Activated T-helper 1 cell treated with anti-CD3 and anti-CD28 coated beads, Interleukin-2, amount 50 U/mL, for 16 hours (primary cell): ENCODE measurements around the gene VKORC1.

Experiments used
- DNase-seq, 2 donors: peaks; one replicate each; pipeline ENCODE4 v3.0.0-alpha.2; 2020; ENCODE audit warnings: low read depth in 1 of 2, low spot score in 1 of 2

VKORC1 gene

GRCh38 chr16:31063843-31064611 is 30.6 kb downstream of the VKORC1 start:
- DNase-seq: no peak

GRCh38 chr16:31063495-31063842 is 31.1 kb downstream of the VKORC1 start:
- DNase-seq: no peak

GRCh38 chr16:31061813-31062440 is 32.7 kb downstream of the VKORC1 start:
- no peak for DNase-seq

GRCh38 chr16:31061126-31061812 is 33.3 kb downstream of the VKORC1 start:
- no peak for DNase-seq

- no peak for DNase-seq
Measured at GRCh38 chr16:31055613-31056012, 39.0 kb downstream of the VKORC1 start.

- DNase-seq: no peak
Measured at GRCh38 chr16:31052114-31052513, 42.5 kb downstream of the VKORC1 start.

GRCh38 chr16:31050280-31051030 is 44.1 kb downstream of the VKORC1 start:
- DNase-seq: no peak

GRCh38 chr16:31043898-31044481 is 50.6 kb downstream of the VKORC1 start:
- DNase-seq: no peak

- no peak for DNase-seq
Measured at GRCh38 chr16:31043352-31043751, 51.2 kb downstream of the VKORC1 start.

GRCh38 chr16:31042866-31043265 is 51.7 kb downstream of the VKORC1 start:
- DNase-seq: no peak
